NCI-H345 (cell line): ENCODE measurements around the gene CNTNAP2.

ENCODE experiments used
- DNase-seq: peaks from one replicate; lab custom pipeline; 2025; lab: John Stamatoyannopoulos, UW

The CNTNAP2 gene

DNA sequence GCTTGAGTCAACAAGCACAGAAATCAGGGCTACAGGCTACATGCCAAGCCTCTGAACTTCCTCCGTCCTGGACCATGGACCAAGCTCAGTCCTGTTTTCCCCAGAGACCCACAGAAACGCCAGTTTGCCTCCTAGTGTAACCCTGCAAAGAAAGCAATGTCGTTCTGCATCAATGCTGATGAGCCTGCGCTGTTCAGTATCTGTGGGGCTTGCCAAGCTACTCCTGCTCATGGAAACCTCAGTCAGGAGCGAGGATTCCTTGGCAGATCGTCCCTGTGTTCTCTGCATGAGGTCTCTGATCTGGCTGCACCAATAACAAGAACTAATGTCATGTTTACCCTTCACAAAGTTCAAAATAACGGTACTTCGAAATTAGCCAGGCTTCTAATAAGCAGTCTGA is 1978.5 kb downstream of the CNTNAP2 start:
- peak; percentile 43 for DNase-seq

DNA sequence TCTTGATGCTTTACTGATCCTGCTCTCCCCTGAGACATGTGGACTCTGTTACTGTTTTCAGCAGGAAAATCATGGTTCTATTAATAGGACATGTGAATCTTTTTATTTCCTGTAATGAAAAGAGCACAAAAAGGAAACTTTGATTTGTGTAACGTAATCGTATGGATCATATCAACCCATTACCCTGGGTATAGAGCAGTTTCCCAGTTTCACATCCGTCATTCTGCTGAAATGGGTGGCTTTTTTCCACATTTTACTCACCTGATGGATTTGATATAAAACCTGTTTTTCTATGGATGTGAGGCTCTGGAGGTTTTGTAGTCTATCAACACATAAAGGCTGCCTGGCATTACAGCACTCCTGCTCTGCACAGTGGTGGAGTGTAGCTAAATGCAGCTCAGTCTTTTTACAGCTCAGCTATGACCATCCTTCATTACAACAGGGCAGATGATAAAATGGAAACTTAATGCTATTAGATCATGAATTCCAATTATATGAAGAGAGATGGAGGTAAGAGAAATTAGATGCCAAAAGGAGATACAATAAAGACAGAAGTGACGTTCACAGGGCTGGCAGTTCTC is 1987.6 kb downstream of the CNTNAP2 start:
- no peak for DNase-seq

GRCh38 chr7:148104924-148105323 is 1988.3 kb downstream of the CNTNAP2 start:
- no peak for DNase-seq

- no peak for DNase-seq
Observed at GRCh38 chr7:148105853-148106252, 1989.3 kb downstream of the CNTNAP2 start.

DNA sequence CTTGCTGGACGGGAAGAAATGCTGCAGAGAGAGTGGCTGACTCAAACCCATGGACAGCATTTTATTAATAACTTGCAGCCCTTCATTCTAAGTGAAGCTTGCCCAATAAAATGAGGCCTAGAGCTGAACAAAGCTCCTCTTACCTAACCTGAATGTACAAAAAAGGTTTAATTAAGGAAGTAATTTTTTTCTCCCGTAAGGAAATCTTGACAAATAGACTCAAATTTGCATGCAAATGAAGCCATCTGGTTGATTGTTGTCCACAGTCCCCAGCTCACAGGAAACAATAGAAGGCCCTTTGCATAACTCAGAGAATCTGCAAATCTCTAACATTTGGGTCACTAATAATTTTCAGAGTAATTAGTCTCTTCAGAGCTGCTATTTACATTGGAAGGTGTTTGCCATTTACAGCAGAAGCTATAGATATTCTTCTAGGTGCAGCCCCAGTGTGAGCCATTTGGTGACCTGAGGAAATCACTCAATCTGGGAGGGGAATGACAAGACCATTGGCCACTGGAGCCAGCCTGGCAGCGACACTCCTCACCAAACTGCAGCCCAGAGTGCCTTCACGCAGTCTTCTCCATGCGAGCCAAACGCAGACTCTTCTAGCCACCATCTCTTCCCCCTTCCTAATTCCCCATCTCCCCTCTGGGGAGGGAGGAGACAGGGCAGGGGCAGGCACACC is 1991.0 kb downstream of the CNTNAP2 start:
- DNase-seq: no peak

DNA sequence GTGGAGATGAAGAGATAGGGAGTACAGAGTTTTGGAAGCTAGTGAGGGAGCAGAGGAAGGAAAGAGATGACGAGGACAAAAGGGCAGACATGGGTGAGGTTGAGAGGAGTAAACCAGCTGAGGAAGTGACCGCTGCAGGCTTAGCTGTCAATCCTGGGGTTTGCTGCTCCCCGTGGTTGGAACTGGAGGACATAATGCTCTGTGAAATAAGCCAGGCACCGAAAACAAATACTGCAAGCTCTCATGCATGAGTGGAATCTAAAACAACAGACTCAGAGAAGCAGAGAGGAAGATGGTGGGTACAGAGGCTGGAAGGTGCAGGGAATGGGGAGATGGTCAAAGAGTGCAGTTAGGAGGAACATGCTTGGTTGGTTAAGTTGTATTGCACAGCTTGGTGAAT is 1991.8 kb downstream of the CNTNAP2 start:
- no peak for DNase-seq

GRCh38 chr7:148110097-148110868 is 1993.7 kb downstream of the CNTNAP2 start:
- DNase-seq: no peak

DNA sequence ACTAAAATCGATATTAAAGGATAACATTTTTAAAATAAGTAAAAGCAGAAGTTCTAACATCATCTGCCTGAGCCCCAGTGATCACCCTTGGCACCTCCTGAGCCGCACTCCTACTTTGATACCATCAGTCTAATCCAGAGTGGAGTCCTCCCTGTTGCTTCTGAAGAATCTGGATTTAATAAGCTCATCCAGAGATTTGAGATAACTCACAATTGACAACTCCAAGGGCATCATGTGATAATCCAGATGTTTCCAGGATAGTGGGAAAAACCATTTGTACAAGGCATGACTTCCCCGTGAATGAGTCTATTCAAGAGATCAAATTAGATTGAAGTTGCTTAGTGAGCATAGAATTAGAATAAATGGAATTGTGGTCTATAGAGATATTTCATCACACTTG is 1998.2 kb downstream of the CNTNAP2 start:
- DNase-seq: no peak

- no peak for DNase-seq
Observed at GRCh38 chr7:148115308-148115707, 1998.7 kb downstream of the CNTNAP2 start.

- DNase-seq: no peak
Observed at GRCh38 chr7:148116195-148116594, 1999.6 kb downstream of the CNTNAP2 start.

- DNase-seq: no peak
Observed at GRCh38 chr7:148116829-148117403, 2000.3 kb downstream of the CNTNAP2 start.

DNA sequence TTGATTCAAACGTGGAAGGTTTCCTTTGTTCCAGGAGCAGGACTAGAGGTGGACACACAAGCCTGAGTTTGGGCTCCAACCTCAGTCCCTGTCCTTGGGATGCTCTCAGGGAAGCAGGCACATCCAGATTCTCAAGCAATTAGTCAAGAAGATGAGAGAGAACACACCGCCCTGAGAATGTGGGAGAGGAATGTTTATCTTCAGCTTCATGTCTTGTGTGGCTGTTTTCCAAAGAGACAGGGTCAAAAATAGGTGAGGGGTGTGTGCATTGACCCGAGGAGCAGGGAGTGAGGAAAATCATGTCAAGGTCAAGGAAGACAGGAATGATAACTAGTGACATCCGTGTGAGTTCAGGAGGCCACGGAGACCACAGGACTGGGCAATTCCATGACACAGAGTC is 2001.8 kb downstream of the CNTNAP2 start:
- no peak for DNase-seq

DNA sequence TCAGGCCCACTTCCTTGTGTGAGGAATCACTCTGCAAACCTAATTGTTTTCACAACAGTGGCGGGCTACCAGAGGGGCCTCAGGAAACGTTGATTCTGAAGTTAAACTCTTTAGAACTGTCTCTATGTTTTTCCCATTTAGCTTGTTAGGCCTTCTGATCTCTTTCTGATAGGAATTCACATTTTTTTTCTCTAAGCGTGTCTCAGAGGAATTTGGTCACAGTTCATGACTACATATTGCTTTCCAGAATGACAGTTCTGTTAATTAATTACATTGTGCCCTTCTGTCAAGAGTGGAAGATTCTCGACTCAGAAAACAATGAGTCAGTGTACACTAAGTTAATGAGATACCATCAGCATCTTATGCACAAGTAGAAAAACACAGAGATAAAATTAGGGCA is 2004.8 kb downstream of the CNTNAP2 start:
- no peak for DNase-seq

DNA sequence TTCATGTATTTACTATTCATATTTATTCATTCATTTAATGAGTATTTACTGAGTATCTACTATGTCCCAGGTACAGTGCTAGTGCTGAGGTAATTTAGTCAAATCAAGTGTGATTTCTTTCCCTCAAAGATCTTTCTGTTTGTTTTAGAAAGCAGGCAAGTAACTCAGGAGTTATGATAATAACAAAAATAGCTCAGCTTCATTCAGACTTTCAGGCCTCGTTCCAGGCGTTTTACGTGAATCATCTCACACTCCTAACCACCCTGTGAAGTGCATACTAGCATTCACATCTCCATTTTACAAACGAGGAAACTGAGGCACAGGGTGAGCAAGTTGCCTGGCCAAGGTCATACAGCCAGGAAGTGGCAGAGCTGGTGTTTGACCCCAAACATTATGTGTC is 2005.2 kb downstream of the CNTNAP2 start:
- no peak for DNase-seq

DNA sequence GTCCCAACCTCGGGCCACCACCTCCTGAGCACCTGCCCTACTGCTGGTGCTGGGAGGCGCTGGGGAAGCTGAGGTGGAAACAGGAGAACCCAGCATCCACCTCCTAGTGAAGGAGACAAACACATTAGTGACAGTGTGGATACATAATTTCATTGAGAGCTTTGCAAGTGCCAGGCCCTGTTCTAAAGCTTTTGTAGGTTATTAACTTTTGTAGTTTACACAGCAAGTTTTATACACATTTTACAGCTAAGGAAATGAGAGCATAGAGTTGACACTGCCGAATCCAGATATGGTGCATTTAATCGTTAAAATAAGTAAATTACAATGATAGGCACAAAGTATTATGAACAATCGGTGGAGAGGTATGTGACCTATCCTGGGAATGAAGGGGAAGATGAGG is 2007.9 kb downstream of the CNTNAP2 start:
- DNase-seq: no peak

DNA sequence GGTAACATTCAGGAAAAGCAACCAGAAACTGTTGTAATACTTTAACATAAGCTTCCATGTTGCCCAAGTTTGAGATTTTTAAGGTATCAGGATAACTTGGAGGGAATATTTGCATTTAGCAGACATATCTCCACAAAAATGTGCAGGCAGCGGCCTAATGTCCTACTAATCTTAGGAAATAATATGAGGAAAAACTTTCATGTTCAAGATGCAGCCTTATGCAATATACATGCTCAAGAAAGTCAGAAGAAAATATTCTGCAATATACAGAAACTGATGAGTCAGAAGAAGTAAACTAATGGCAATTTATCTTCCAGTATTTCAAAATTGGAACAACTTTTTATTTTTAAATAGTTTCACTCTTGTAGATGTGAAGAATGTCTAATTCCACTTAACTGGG is 2010.8 kb downstream of the CNTNAP2 start:
- DNase-seq: no peak

DNA sequence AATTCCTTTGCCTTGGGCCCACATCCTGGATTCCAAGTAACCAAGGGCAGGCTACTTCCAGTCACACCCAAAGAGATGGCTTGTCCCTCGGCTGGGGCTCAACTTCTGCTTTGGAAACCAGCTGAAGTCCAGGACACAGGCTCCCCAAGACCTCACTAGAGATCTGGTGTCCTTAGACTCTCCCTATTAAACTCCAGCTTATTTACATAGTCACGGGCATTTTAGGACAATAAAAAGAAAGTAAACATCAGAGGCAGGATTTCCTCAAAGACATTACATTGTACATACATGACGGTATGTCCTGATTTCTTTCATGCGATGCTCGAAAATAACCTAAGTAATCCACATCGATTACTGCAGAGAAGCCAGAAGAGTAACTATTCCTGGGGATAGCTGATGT is 2012.4 kb downstream of the CNTNAP2 start:
- DNase-seq: no peak

DNA sequence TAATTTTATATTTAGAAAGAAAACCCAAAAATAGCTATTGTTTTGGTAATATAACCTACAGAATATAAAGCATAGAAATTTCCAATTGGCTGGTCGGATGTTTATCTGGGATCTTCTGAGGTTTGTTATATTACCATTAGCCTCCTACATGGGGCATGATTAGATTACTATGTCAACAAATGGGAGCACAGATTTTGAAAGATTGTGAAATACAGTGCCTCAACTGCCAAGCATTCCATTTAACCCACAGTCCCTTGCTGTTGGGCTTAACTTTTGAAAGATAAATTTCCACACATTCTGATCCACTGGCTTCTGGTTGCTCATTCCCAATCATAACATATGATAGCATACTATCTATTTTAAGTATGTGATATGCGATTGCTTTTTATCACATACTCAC is 2018.5 kb downstream of the CNTNAP2 start:
- no peak for DNase-seq

- no peak for DNase-seq
Observed at GRCh38 chr7:148135997-148136396, 2019.4 kb downstream of the CNTNAP2 start.

DNA sequence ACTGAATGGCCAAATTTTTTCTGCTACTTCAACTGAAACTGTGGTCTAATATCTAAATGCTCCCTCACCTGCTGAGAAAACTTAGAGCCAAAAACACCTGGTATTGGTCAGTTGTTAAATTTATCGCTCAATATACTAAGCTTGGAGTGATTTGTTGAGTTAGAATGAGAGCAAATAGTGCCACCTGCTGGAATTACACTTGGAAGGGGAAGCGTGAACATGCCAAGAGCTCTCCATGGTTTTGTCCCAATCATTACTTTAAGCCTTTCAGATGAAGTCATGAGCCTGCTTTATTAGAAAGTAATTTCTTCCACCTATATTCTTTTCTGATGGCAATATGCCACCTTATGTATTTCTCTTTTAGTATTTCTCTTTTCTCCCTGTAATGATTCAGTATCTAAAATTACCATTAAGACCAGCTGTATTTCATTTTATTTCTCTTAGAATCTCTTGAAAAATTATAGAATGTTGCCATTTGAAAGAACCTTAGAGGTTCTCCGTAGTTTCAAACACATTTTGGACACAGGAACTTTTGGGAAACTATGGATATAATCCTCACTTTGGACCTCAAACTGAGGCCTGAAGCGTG is 2026.2 kb downstream of the CNTNAP2 start:
- DNase-seq: peak; percentile 62

GRCh38 chr7:148144827-148145226 is 2028.2 kb downstream of the CNTNAP2 start:
- no peak for DNase-seq

DNA sequence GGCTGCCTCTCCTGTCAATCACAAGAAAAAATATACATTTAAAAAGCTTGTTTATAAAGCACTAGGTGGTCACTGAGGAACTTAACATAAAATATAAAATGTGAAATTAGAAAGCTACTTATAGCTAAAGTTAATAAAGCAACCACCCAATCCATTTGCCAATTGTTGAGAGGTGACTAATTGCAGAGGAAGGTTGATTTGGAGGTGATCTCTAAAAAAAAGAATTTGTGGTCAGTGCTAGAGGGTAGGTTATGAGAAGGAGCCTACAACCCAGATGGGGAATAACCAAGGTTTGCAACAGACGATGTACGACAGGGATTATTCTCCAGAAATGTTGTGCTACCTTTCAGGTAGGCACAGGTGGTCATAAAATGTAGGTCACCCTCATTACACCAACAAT is 2029.7 kb downstream of the CNTNAP2 start:
- DNase-seq: no peak

DNA sequence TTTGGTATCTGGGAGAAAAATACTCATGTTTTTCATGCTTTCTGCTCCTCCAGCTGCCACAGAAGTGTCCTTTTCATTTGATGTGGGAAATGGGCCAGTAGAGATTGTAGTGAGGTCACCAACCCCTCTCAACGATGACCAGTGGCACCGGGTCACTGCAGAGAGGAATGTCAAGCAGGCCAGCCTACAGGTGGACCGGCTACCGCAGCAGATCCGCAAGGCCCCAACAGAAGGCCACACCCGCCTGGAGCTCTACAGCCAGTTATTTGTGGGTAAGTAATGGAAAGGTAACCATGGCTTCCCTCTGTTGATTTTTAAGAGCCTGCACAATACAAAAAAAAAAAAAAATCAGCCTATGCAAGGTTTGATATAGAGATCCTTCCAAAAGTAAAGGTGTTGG is 2030.8 kb downstream of the CNTNAP2 start:
- DNase-seq: no peak
